Mammary epithelial cell (primary cell): ENCODE data around the gene MX1.

Experiments used
- CTCF ChIP-seq, 2 donors: IDR thresholded peaks in 1 of 2; conservative IDR thresholded peaks in 1 of 2; 2 replicates each; pipeline ENCODE4 v1.5.1; 2011 to 2012; ENCODE audit warnings: inconsistent platforms in 2 of 2, low read length in 2 of 2, mild to moderate bottlenecking in 2 of 2, control low read depth in 1 of 2, low read depth in 1 of 2; ENCODE audit not compliant: insufficient read depth in 1 of 2; ENCODE audit errors: extremely low read depth in 1 of 2
- EZH2 ChIP-seq: IDR thresholded peaks from 2 replicates; pipeline ENCODE4 v1.6.1; 2012; ENCODE audit warnings: low read length, inconsistent platforms, borderline replicate concordance

GRCh38 chr21:41410361-41410760 is 15.7 kb upstream of the MX1 start:
- TF ChIP-seq CTCF (conservative IDR thresholded peaks at IDR 0.05 in 1 of 2, IDR thresholded peaks at IDR 0.05 in 1 of 2; ENCODE audit: extremely low read depth in 1 of 2, insufficient read depth in 1 of 2, low read depth in 1 of 2, low read length in 2 of 2) (no peak), EZH2 (no peak)
